ENCODE results near the gene SPATA16.

Gene SPATA16

GRCh38 chr3:172839679-172840078 lies 301.4 kb downstream of the SPATA16 start:
- Histone ChIP-seq H3K27ac (no peak overlapping the region), H3K36me3 (replicated peaks) (no peaks in the 10 kb centered on the region), H3K4me3 (ENCODE audit: low read depth, low read length) (no peak overlapping the region), H3K27me3 (replicated peaks) (no peaks in the 10 kb centered on the region)
- TF ChIP-seq CTCF (IDR thresholded peaks at IDR 0.05; ENCODE audit: low read depth, low read length, missing control alignments), result no peak
- in situ Hi-C loops (cut with HindIII; ENCODE audit: low pct_ligation_motif_present, low sequenced_read_pairs), result no loop called here
- DNase-seq, result no peak

Data from brain microvascular endothelial cell (primary cell).